Measurements from ENCODE around the gene GTPBP1.

Gene GTPBP1

DNA sequence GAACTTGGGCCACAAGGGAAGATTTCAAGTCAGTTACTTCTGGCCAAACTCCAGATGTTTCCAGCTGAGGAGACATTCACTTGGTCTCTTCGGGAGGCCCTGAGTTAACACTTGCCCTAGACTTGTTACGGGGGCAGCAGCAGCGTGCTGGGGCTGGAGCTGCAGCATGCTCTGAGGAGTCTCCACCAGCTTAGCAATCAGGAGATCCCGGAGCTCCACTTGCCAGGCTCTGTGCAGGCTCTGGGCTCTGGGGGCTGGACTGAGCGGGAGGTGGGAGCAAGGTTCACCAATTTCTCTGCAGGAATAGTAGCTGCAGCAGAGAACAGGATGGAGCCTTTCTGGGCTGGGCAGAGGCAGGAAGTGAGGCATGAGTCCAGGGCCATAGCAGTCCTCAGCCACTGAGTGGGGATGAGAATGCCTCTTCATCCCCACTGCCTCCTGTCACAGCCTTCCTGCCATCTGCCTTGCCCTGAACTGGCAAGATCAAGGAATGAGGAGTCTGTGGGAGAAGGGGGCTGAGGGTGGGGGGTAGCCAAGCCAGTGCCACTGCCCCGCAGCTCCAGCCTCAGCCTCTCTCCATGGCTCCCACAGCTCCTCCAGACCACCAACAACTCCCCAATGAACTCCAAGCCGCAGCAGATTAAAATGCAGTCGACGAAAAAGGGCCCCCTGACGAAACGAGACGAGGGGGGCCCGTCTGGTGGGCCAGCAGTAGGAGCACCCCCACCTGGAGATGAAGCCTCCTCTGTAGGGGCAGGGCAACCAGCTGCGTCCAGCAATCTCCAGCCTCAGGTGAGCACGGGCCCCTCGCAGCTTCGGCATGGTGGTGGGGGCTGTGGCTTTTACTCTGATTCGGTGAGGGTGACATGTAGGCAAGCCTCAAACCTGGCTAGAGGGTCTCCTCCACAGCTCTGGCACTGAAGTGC lies 23.4 kb downstream of the GTPBP1 start:
- DNase-seq (ENCODE audit: low read depth) = no peak
- H3K4me3 ChIP-seq (ENCODE audit: low read depth, low read length) = no peak overlapping the region

DNA sequence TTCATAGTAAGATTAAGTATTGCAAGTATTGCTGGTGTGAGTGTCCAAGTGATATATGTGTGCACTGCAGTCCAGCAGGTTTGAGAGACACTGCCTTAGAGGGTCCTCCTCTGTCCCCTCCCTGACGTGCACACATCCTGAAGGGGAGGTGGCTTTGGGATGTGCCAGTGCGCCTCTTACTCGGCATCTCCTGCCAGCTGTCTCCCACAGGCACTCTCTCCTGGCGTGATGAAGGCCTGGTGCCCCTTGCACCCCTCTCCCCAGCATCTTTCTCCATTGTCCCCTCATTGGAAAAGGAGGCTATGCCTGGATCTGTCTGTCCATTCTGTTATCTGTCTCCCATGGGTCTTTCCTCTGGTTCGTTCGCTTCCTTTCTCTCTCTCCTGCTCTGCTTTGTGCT lies 24.2 kb downstream of the GTPBP1 start:
- TF ChIP-seq MYC (IDR thresholded peaks at IDR 0.05; ENCODE audit: low read depth, low read length) (no peak), POLR2A (IDR thresholded peaks at IDR 0.05; ENCODE audit: extremely low read depth, insufficient read length) (no peak)
- TF ChIP-seq, protein P1, sequence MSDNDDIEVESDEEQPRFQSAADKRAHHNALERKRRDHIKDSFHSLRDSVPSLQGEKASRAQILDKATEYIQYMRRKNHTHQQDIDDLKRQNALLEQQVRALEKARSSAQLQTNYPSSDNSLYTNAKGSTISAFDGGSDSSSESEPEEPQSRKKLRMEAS (IDR thresholded peaks at IDR 0.05; ENCODE audit: low read depth, low read length) = no peak
- TF ChIP-seq, protein P2, sequence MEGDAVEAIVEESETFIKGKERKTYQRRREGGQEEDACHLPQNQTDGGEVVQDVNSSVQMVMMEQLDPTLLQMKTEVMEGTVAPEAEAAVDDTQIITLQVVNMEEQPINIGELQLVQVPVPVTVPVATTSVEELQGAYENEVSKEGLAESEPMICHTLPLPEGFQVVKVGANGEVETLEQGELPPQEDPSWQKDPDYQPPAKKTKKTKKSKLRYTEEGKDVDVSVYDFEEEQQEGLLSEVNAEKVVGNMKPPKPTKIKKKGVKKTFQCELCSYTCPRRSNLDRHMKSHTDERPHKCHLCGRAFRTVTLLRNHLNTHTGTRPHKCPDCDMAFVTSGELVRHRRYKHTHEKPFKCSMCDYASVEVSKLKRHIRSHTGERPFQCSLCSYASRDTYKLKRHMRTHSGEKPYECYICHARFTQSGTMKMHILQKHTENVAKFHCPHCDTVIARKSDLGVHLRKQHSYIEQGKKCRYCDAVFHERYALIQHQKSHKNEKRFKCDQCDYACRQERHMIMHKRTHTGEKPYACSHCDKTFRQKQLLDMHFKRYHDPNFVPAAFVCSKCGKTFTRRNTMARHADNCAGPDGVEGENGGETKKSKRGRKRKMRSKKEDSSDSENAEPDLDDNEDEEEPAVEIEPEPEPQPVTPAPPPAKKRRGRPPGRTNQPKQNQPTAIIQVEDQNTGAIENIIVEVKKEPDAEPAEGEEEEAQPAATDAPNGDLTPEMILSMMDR (IDR thresholded peaks at IDR 0.05; ENCODE audit: low read depth, low read length) = no peak
- no peak for DNase-seq (ENCODE audit: low read depth)
- H3K4me3 ChIP-seq (ENCODE audit: low read depth, low read length) = no peak overlapping the region

More for the DNA sequence above, 23.4 kb downstream of the GTPBP1 start:
- TF ChIP-seq MYC (IDR thresholded peaks at IDR 0.05; ENCODE audit: low read depth, low read length) = no peak
- no peak for TF ChIP-seq POLR2A (IDR thresholded peaks at IDR 0.05; ENCODE audit: extremely low read depth, insufficient read length)
- TF ChIP-seq, protein P2 (IDR thresholded peaks at IDR 0.05; ENCODE audit: low read depth, low read length) = no peak
- TF ChIP-seq, protein P1 (IDR thresholded peaks at IDR 0.05; ENCODE audit: low read depth, low read length) = no peak

DNA sequence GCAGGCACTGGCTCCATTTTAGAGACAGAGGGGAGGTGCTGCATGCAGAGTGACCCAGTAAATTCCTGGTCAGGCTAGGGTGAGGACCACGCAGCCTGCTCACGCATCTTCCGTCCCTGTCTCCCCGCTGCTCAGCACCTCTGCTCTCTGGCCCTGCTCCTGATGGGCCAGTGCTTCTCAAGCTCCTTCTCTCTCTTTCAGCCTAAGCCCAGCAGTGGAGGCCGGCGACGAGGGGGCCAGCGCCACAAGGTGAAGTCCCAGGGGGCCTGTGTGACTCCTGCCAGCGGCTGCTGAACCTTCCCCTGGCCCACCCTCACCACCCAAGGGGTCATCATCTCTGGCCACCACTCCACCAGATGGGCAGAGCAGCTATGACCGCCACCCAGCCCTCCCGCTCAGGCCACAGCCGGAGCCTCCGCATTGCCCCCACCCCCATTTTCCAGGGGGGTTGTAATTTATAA lies 24.7 kb downstream of the GTPBP1 start:
- H3K4me3 ChIP-seq (ENCODE audit: low read depth, low read length) = no peak overlapping the region
- TF ChIP-seq, protein P1 (IDR thresholded peaks at IDR 0.05; ENCODE audit: low read depth, low read length) = no peak
- TF ChIP-seq POLR2A (IDR thresholded peaks at IDR 0.05; ENCODE audit: extremely low read depth, insufficient read length) = no peak
- no peak for TF ChIP-seq MYC (IDR thresholded peaks at IDR 0.05; ENCODE audit: low read depth, low read length)
- TF ChIP-seq, protein P2 (IDR thresholded peaks at IDR 0.05; ENCODE audit: low read depth, low read length) = no peak
- no peak for DNase-seq (ENCODE audit: low read depth)

DNA sequence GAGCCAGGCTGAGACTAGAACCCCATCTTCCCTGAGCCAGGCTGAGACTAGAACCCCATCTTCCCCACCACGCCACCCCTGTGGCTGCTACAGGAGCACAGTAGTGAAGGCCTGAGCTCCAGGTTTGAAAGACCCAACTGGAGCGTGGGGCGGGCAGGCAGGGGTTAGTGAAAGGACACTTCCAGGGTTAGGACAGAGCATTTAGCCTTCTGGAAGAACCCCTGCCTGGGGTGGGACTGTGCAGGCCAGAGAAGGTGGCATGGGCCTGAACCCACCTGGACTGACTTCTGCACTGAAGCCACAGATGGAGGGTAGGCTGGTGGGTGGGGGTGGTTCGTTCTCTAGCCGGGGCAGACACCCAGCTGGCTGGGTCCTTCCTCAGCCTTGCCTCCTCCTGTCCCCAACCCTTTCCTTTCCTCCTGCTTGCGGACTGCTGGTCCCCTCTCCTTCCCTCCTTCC lies 26.0 kb downstream of the GTPBP1 start:
- no peak for DNase-seq (ENCODE audit: low read depth)
- H3K4me3 ChIP-seq (ENCODE audit: low read depth, low read length) = no peak overlapping the region
- no peak for TF ChIP-seq POLR2A (IDR thresholded peaks at IDR 0.05; ENCODE audit: extremely low read depth, insufficient read length)
- TF ChIP-seq, protein P1 (IDR thresholded peaks at IDR 0.05; ENCODE audit: low read depth, low read length) = no peak
- TF ChIP-seq, protein P2 (IDR thresholded peaks at IDR 0.05; ENCODE audit: low read depth, low read length) = no peak
- TF ChIP-seq MYC (IDR thresholded peaks at IDR 0.05; ENCODE audit: low read depth, low read length) = no peak

DNA sequence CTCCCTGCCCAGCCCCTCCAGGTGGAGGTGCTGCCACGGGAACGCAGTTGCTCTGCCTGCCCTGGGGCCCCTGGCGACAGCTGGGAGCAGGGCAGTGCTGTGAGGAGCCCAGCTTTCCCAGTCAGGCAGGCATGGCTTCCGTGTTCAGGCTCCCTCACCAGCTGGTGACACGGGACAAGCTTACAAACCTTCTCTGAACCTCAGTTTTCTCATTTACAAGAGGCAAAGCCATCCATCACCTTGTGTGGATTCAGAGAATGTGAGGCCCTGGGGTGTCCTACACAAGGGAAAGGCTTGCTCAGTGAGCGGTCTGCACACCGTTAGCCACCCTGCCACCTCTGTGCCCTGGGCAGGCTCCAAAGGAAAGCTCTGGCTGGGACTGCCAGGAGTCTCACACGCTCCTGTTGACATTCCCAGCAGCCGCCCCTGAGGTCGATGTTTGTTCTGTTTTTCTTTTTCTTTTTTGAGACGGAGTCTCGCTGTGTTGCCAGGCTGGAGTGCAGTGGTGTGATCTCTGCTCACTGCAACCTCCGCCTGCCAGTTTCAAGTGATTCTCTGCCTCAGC lies 26.6 kb downstream of the GTPBP1 start:
- no peak for DNase-seq (ENCODE audit: low read depth)
- TF ChIP-seq POLR2A (IDR thresholded peaks at IDR 0.05; ENCODE audit: extremely low read depth, insufficient read length) (no peak), MYC (IDR thresholded peaks at IDR 0.05; ENCODE audit: low read depth, low read length) (no peak)
- TF ChIP-seq, protein P2 (IDR thresholded peaks at IDR 0.05; ENCODE audit: low read depth, low read length) = no peak
- TF ChIP-seq, protein P1 (IDR thresholded peaks at IDR 0.05; ENCODE audit: low read depth, low read length) = no peak
- H3K4me3 ChIP-seq (ENCODE audit: low read depth, low read length) = no peak overlapping the region

Data from NB4 (cell line).